ENCODE data around the gene ADAMTS12.

DNA sequence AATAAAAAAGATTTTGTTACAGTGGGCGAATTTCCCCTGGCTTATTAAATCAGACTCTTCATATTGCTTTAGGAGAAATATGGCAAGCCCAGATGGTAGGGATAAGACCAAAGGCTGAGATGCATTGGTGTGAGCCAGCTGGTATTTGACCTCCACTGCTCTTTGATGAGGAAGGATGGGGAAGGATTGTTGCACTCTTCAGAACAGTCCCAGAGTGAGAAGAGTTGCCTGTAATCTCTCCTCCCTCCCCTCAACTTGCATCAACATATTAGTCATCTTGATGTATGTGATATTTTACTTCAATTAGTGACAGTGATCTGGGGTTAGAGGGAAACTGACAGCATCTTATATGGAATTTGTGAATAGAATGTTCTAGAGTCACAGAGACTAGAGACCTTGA is 136.6 kb downstream of the ADAMTS12 start:
- TF ChIP-seq, protein P1, sequence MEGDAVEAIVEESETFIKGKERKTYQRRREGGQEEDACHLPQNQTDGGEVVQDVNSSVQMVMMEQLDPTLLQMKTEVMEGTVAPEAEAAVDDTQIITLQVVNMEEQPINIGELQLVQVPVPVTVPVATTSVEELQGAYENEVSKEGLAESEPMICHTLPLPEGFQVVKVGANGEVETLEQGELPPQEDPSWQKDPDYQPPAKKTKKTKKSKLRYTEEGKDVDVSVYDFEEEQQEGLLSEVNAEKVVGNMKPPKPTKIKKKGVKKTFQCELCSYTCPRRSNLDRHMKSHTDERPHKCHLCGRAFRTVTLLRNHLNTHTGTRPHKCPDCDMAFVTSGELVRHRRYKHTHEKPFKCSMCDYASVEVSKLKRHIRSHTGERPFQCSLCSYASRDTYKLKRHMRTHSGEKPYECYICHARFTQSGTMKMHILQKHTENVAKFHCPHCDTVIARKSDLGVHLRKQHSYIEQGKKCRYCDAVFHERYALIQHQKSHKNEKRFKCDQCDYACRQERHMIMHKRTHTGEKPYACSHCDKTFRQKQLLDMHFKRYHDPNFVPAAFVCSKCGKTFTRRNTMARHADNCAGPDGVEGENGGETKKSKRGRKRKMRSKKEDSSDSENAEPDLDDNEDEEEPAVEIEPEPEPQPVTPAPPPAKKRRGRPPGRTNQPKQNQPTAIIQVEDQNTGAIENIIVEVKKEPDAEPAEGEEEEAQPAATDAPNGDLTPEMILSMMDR (conservative IDR thresholded peaks at IDR 0.05; ENCODE audit: low read length), result no peak
- no peak for TF ChIP-seq EZH2phosphoT487 (IDR thresholded peaks at IDR 0.05; ENCODE audit: borderline replicate concordance, low read depth, low read length)

Data from OCI-LY7 (cell line).